ACC112 (cell line): Measurements from ENCODE around the gene FAM47E.
"Not testable (repeated sequence)": the region's sequence is repeated elsewhere in the genome, so short reads cannot be mapped to it uniquely, and the experiment has no call there.

ENCODE experiments used
- H2AFZ ChIP-seq: fragments of 200-600 bp; sonication (generic); one replicate; pipeline ENCODE4 v1.6.0; 2017; ENCODE audit warnings: antibody characterized with exemption, low read length; ENCODE audit not compliant: unreplicated experiment
- H3K27ac ChIP-seq: fragments of 200-600 bp; sonication (generic); 2 replicates; pipeline ENCODE4 v1.5.1; 2014; ENCODE audit warnings: low read depth, mild to moderate bottlenecking, antibody characterized with exemption, low read length, moderate library complexity
- H3K27me3 ChIP-seq: fragments of 200-600 bp; sonication (generic); 2 replicates; pipeline ENCODE4 v1.6.1; 2014; ENCODE audit warnings: mild to moderate bottlenecking, antibody characterized with exemption, low read length, moderate library complexity, mixed read lengths; ENCODE audit not compliant: insufficient read depth
- H3K36me3 ChIP-seq: fragments of 200-600 bp; sonication (generic); 2 replicates; pipeline ENCODE4 v1.6.1; 2016; ENCODE audit warnings: mild to moderate bottlenecking, antibody characterized with exemption, low read length, moderate library complexity, mixed read lengths; ENCODE audit not compliant: insufficient read depth
- H3K4me1 ChIP-seq: fragments of 200-600 bp; sonication (generic); one replicate; pipeline ENCODE4 v1.6.1; 2016; ENCODE audit warnings: low read length, mixed read lengths; ENCODE audit not compliant: insufficient read depth, unreplicated experiment, control insufficient read depth
- H3K4me3 ChIP-seq: fragments of 200-600 bp; sonication (generic); 2 replicates; pipeline ENCODE4 v1.5.1; 2014; ENCODE audit warnings: mild to moderate bottlenecking, low read depth, low read length
- H3K79me2 ChIP-seq: fragments of 200-600 bp; sonication (generic); one replicate; pipeline ENCODE4 v1.6.0; 2016; ENCODE audit warnings: low read length; ENCODE audit not compliant: control insufficient read depth, unreplicated experiment, insufficient read depth

FAM47E gene

GRCh38 chr4:76279462-76279861 is 27.9 kb downstream of the FAM47E start:
- no peaks in the 10 kb centered on the region for H3K36me3 ChIP-seq
- H3K4me3 ChIP-seq = no peak overlapping the region
- no peak overlapping the region for H2AFZ ChIP-seq
- H3K27me3 ChIP-seq = no peaks in the 10 kb centered on the region
- H3K27ac ChIP-seq = no peak overlapping the region
- H3K4me1 ChIP-seq = no peaks in the 10 kb centered on the region
- no peaks in the 10 kb centered on the region for H3K79me2 ChIP-seq

- H3K36me3 ChIP-seq = no peaks in the 10 kb centered on the region
- H3K27ac ChIP-seq = no peak overlapping the region
- no peak overlapping the region for H3K4me3 ChIP-seq
- H3K27me3 ChIP-seq = no peaks in the 10 kb centered on the region
- H3K4me1 ChIP-seq = no peaks in the 10 kb centered on the region
- no peaks in the 10 kb centered on the region for H3K79me2 ChIP-seq
- H2AFZ ChIP-seq = no peak overlapping the region
These were observed 29.2 kb downstream of the FAM47E start for GRCh38 chr4:76280488-76281441.

GRCh38 chr4:76281594-76281993 is 30.1 kb downstream of the FAM47E start:
- not testable (repeated sequence) for H3K79me2 ChIP-seq, H3K36me3 ChIP-seq, H3K4me3 ChIP-seq, H3K27me3 ChIP-seq, H3K4me1 ChIP-seq, H3K27ac ChIP-seq, H2AFZ ChIP-seq

- Histone ChIP-seq H3K27ac (no peak overlapping the region), H3K27me3 (no peaks in the 10 kb centered on the region), H3K36me3 (no peaks in the 10 kb centered on the region), H3K4me3 (no peak overlapping the region), H3K4me1 (no peaks in the 10 kb centered on the region), H2AFZ (no peak overlapping the region), H3K79me2 (no peaks in the 10 kb centered on the region)
These were observed 31.6 kb downstream of the FAM47E start for GRCh38 chr4:76282941-76283689.

GRCh38 chr4:76283900-76284299 is 32.4 kb downstream of the FAM47E start:
- no peak overlapping the region for H2AFZ ChIP-seq
- H3K36me3 ChIP-seq = no peaks in the 10 kb centered on the region
- no peaks in the 10 kb centered on the region for H3K79me2 ChIP-seq
- H3K27me3 ChIP-seq = no peaks in the 10 kb centered on the region
- H3K27ac ChIP-seq = no peak overlapping the region
- no peak overlapping the region for H3K4me3 ChIP-seq
- H3K4me1 ChIP-seq = no peaks in the 10 kb centered on the region

- H3K27me3 ChIP-seq, H2AFZ ChIP-seq, H3K36me3 ChIP-seq, H3K4me3 ChIP-seq, H3K79me2 ChIP-seq, H3K27ac ChIP-seq, H3K4me1 ChIP-seq: not testable (repeated sequence)
These were observed 36.3 kb downstream of the FAM47E start for GRCh38 chr4:76287811-76288210.

GRCh38 chr4:76292730-76293129 is 41.2 kb downstream of the FAM47E start:
- no peak overlapping the region for H2AFZ ChIP-seq
- H3K4me3 ChIP-seq = no peak overlapping the region
- no peaks in the 10 kb centered on the region for H3K79me2 ChIP-seq
- no peak overlapping the region for H3K27ac ChIP-seq
- no peaks in the 10 kb centered on the region for H3K36me3 ChIP-seq
- no peaks in the 10 kb centered on the region for H3K27me3 ChIP-seq
- no peaks in the 10 kb centered on the region for H3K4me1 ChIP-seq

GRCh38 chr4:76293772-76294171 is 42.3 kb downstream of the FAM47E start:
- no peak overlapping the region for H2AFZ ChIP-seq
- H3K4me3 ChIP-seq = no peak overlapping the region
- no peaks in the 10 kb centered on the region for H3K36me3 ChIP-seq
- H3K27me3 ChIP-seq = no peaks in the 10 kb centered on the region
- H3K27ac ChIP-seq = no peak overlapping the region
- H3K4me1 ChIP-seq = no peaks in the 10 kb centered on the region
- no peaks in the 10 kb centered on the region for H3K79me2 ChIP-seq

- H2AFZ ChIP-seq = no peak overlapping the region
- no peaks in the 10 kb centered on the region; the same call in 1 of the 2 replicates for H3K36me3 ChIP-seq
- H3K27ac ChIP-seq = no peak overlapping the region
- no peaks in the 10 kb centered on the region for H3K27me3 ChIP-seq
- peaks cover 5% of the 10 kb centered on the region for H3K4me1 ChIP-seq
- no peak overlapping the region for H3K4me3 ChIP-seq
- H3K79me2 ChIP-seq = no peaks in the 10 kb centered on the region
These were observed 44.8 kb downstream of the FAM47E start for GRCh38 chr4:76296286-76296820.

- H3K27me3 ChIP-seq = no peaks in the 10 kb centered on the region
- H2AFZ ChIP-seq = no peak overlapping the region
- no peaks in the 10 kb centered on the region; the same call in 1 of the 2 replicates for H3K36me3 ChIP-seq
- H3K4me3 ChIP-seq = no peak overlapping the region
- H3K79me2 ChIP-seq = no peaks in the 10 kb centered on the region
- peaks cover 15% of the 10 kb centered on the region for H3K4me1 ChIP-seq
- no peak overlapping the region for H3K27ac ChIP-seq
These were observed 46.7 kb downstream of the FAM47E start for GRCh38 chr4:76298227-76298626.
